ENCODE measurements around the gene KIF26B. TPM values are rescaled to one million over a fixed set of nuclear protein-coding genes. Genes with fewer than 3 reads are reported as not detected.

The KIF26B gene
- total RNA-seq, 4 donors from 2014 or later, result 3.6 to 7.0 (median 5.2) TPM

- no peak overlapping the region for H3K27ac ChIP-seq
- no peaks in the 10 kb centered on the region for H3K9me3 ChIP-seq
- WGBS, result 90% methylated on average over 3 of the region's 3 CpGs
- H3K4me1 ChIP-seq, result no peaks in the 10 kb centered on the region
- H3K27me3 ChIP-seq, result no peaks in the 10 kb centered on the region
- H3K36me3 ChIP-seq, result peaks cover 8% of the 10 kb centered on the region
- TF ChIP-seq POLR2AphosphoS5 (IDR thresholded peaks at IDR 0.05) (no peak), CTCF (IDR thresholded peaks at IDR 0.05) (no peak), POLR2A (IDR thresholded peaks at IDR 0.05) (no peak), EP300 (IDR thresholded peaks at IDR 0.05) (no peak)
- DNase-seq (ENCODE audit: low spot score in 2 of 2), result no peak
- H3K4me3 ChIP-seq, result no peak overlapping the region
Observed at GRCh38 chr1:245748646-245749045, 593.9 kb downstream of the KIF26B start.

- Histone ChIP-seq H3K27ac (no peak overlapping the region), H3K4me3 (no peak overlapping the region), H3K36me3 (peaks cover 8% of the 10 kb centered on the region), H3K9me3 (no peaks in the 10 kb centered on the region), H3K27me3 (no peaks in the 10 kb centered on the region), H3K4me1 (no peaks in the 10 kb centered on the region)
- no peak for TF ChIP-seq CTCF (IDR thresholded peaks at IDR 0.05)
- TF ChIP-seq POLR2AphosphoS5 (IDR thresholded peaks at IDR 0.05), result no peak
- TF ChIP-seq EP300 (IDR thresholded peaks at IDR 0.05), result no peak
- no peak for TF ChIP-seq POLR2A (IDR thresholded peaks at IDR 0.05)
- WGBS, result 87% methylated on average over 3 of the region's 3 CpGs
- no peak for DNase-seq (ENCODE audit: low spot score in 2 of 2)
Observed at GRCh38 chr1:245749053-245749452, 594.3 kb downstream of the KIF26B start.

- TF ChIP-seq CTCF (IDR thresholded peaks at IDR 0.05) (no peak), EP300 (IDR thresholded peaks at IDR 0.05) (no peak), POLR2AphosphoS5 (IDR thresholded peaks at IDR 0.05) (no peak), POLR2A (IDR thresholded peaks at IDR 0.05) (no peak)
- no peaks in the 10 kb centered on the region for H3K4me1 ChIP-seq
- WGBS, result 82% methylated on average over 3 of the region's 3 CpGs
- H3K27ac ChIP-seq, result no peak overlapping the region
- no peak for DNase-seq (ENCODE audit: low spot score in 2 of 2)
- peaks cover 8% of the 10 kb centered on the region for H3K36me3 ChIP-seq
- H3K4me3 ChIP-seq, result no peak overlapping the region
- no peaks in the 10 kb centered on the region for H3K9me3 ChIP-seq
- no peaks in the 10 kb centered on the region for H3K27me3 ChIP-seq
Observed at GRCh38 chr1:245750261-245750660, 595.5 kb downstream of the KIF26B start.

- H3K36me3 ChIP-seq, result peaks cover 8% of the 10 kb centered on the region
- peaks cover 7% of the 10 kb centered on the region for H3K9me3 ChIP-seq
- H3K27me3 ChIP-seq, result no peaks in the 10 kb centered on the region
- TF ChIP-seq CTCF (IDR thresholded peaks at IDR 0.05) (no peak), POLR2A (IDR thresholded peaks at IDR 0.05) (no peak), EP300 (IDR thresholded peaks at IDR 0.05) (no peak), POLR2AphosphoS5 (IDR thresholded peaks at IDR 0.05) (no peak)
- no peaks in the 10 kb centered on the region for H3K4me1 ChIP-seq
- 67% methylated on average over 4 of the region's 4 CpGs for WGBS
- DNase-seq (ENCODE audit: low spot score in 2 of 2), result no peak
- H3K27ac ChIP-seq, result no peak overlapping the region
- H3K4me3 ChIP-seq, result no peak overlapping the region
Observed at GRCh38 chr1:245751116-245751515, 596.3 kb downstream of the KIF26B start.

DNA sequence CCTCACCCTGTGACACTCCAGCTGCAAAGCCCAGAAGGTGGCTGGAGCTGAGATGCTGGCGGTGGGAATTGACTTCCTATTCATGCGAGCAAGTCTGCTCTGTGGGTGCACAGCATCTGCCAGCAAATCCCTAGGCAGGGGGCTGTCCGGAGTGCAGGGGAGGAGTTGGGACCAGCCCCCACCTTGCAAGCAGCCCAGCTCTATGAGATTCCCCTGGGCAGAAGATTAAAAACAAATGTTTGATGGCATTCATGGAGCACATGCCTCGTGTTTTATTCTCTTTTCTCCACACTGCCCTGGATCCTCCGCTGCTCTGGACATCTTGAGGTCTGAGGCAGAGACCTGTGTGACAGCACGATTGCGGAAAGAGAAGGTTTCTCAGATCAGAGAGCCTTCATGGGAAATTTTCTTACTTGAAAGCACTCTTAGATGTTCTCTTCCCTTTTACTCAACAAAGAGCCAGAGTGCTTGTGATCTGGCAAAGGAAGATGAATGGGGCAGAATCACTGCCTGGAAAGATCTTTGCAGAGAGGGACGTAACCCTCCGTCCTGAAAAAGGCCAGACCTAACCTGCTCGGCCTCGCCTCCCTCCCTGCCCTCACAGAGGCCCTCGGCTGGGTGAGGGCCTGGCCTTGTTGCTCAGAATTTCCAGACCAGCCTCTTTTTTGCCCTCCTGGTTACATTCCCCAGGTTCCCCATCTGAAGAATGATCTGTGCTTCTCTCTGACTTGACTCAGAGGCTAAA, 597.1 kb downstream of the KIF26B start:
- WGBS, result 81% methylated on average over 12 of the region's 12 CpGs
- Histone ChIP-seq H3K27ac (no peak overlapping the region), H3K4me1 (no peaks in the 10 kb centered on the region), H3K9me3 (peaks cover 9% of the 10 kb centered on the region), H3K4me3 (no peak overlapping the region), H3K36me3 (peaks cover 8% of the 10 kb centered on the region), H3K27me3 (no peaks in the 10 kb centered on the region)
- no peak for TF ChIP-seq CTCF (IDR thresholded peaks at IDR 0.05)
- DNase-seq (ENCODE audit: low spot score in 2 of 2), result no peak

Data from suprapubic skin (tissue), 4 donors.